ENCODE measurements around the gene LLGL2. TPM values are rescaled to one million over a fixed set of nuclear protein-coding genes. Genes with fewer than 3 reads are reported as not detected.

Gene LLGL2
- total RNA-seq, 1 donor from 2014 or later, result 14.8 TPM

- FAIRE-seq, result no peak
- peaks cover 5% of the 10 kb centered on the region for H3K4me1 Mint-ChIP-seq (ENCODE audit: low read depth, unreplicated experiment)
Observed at GRCh38 chr17:75536366-75536765, 10.9 kb downstream of the LLGL2 start.

GRCh38 chr17:75539967-75540729, 14.7 kb downstream of the LLGL2 start:
- H3K4me1 Mint-ChIP-seq (ENCODE audit: low read depth, unreplicated experiment), result peaks cover 3% of the 10 kb centered on the region
- H3K4me3 Mint-ChIP-seq (ENCODE audit: unreplicated experiment), result no peak overlapping the region
- FAIRE-seq (no peak), DNase-seq (ENCODE audit: low read depth) (no peak)
- no peaks in the 10 kb centered on the region for H3K36me3 ChIP-seq (ENCODE audit: insufficient read depth, low read length)
- H3K4me2 ChIP-seq (ENCODE audit: low read length), result no peak overlapping the region
- no peak overlapping the region for H3K27ac Mint-ChIP-seq (ENCODE audit: unreplicated experiment)
- no peak overlapping the region for H3K27ac ChIP-seq (ENCODE audit: low read depth, low read length)
- H3K79me2 ChIP-seq (ENCODE audit: insufficient read depth, low read length), result no peaks in the 10 kb centered on the region
- no peak for TF ChIP-seq EZH2 (IDR thresholded peaks at IDR 0.05; ENCODE audit: insufficient read depth, low read length)
- TF ChIP-seq CTCF (IDR thresholded peaks at IDR 0.05; ENCODE audit: insufficient read depth, low read depth, low read length), result no peak
- no peaks in the 10 kb centered on the region for H4K20me1 ChIP-seq (ENCODE audit: insufficient read depth, low read length)
- no peaks in the 10 kb centered on the region for H3K4me1 ChIP-seq (ENCODE audit: insufficient read depth, low read length)
- no peak overlapping the region for H3K9ac ChIP-seq (ENCODE audit: low read length)
- peaks cover 1% of the 10 kb centered on the region for H3K36me3 Mint-ChIP-seq (ENCODE audit: low read depth, unreplicated experiment)
- no peaks in the 10 kb centered on the region for H3K9me3 ChIP-seq (ENCODE audit: insufficient read depth, low read depth, low read length)
- H2AFZ ChIP-seq (ENCODE audit: low read depth, low read length), result no peak overlapping the region
- H3K9me3 Mint-ChIP-seq (ENCODE audit: unreplicated experiment), result no peaks in the 10 kb centered on the region
- peaks cover 8% of the 10 kb centered on the region for H3K27me3 Mint-ChIP-seq (ENCODE audit: low read depth, unreplicated experiment)
- H3K4me3 ChIP-seq (ENCODE audit: insufficient read depth, low read depth, low read length), result no peak overlapping the region
- H3K27me3 ChIP-seq (ENCODE audit: insufficient read depth, low read length), result no peaks in the 10 kb centered on the region

More at GRCh38 chr17:75536366-75536765, 10.9 kb downstream of the LLGL2 start:
- Histone ChIP-seq H3K9me3 (ENCODE audit: insufficient read depth, low read depth, low read length) (no peaks in the 10 kb centered on the region), H3K79me2 (ENCODE audit: insufficient read depth, low read length) (no peaks in the 10 kb centered on the region), H3K27me3 (ENCODE audit: insufficient read depth, low read length) (no peaks in the 10 kb centered on the region), H3K36me3 (ENCODE audit: insufficient read depth, low read length) (no peaks in the 10 kb centered on the region), H3K4me3 (ENCODE audit: insufficient read depth, low read depth, low read length) (no peak overlapping the region), H3K27ac (ENCODE audit: low read depth, low read length) (no peak overlapping the region), H3K9ac (ENCODE audit: low read length) (no peak overlapping the region), H4K20me1 (ENCODE audit: insufficient read depth, low read length) (no peaks in the 10 kb centered on the region), H3K4me1 (ENCODE audit: insufficient read depth, low read length) (no peaks in the 10 kb centered on the region), H3K4me2 (ENCODE audit: low read length) (no peak overlapping the region), H2AFZ (ENCODE audit: low read depth, low read length) (no peak overlapping the region)
- peaks cover 1% of the 10 kb centered on the region for H3K36me3 Mint-ChIP-seq (ENCODE audit: low read depth, unreplicated experiment)
- no peak overlapping the region for H3K27ac Mint-ChIP-seq (ENCODE audit: unreplicated experiment)
- TF ChIP-seq CTCF (IDR thresholded peaks at IDR 0.05; ENCODE audit: insufficient read depth, low read depth, low read length) (no peak), EZH2 (IDR thresholded peaks at IDR 0.05; ENCODE audit: insufficient read depth, low read length) (no peak)
- no peaks in the 10 kb centered on the region for H3K9me3 Mint-ChIP-seq (ENCODE audit: unreplicated experiment)
- no peak overlapping the region for H3K4me3 Mint-ChIP-seq (ENCODE audit: unreplicated experiment)
- H3K27me3 Mint-ChIP-seq (ENCODE audit: low read depth, unreplicated experiment), result peaks cover 3% of the 10 kb centered on the region
- DNase-seq (ENCODE audit: low read depth), result no peak

GRCh38 chr17:75540923-75541503, 15.5 kb downstream of the LLGL2 start:
- Mint-ChIP-seq H3K4me1 (ENCODE audit: low read depth, unreplicated experiment) (peaks cover 3% of the 10 kb centered on the region), H3K27me3 (ENCODE audit: low read depth, unreplicated experiment) (peaks cover 8% of the 10 kb centered on the region), H3K27ac (ENCODE audit: unreplicated experiment) (no peak overlapping the region), H3K4me3 (ENCODE audit: unreplicated experiment) (no peak overlapping the region), H3K9me3 (ENCODE audit: unreplicated experiment) (no peaks in the 10 kb centered on the region), H3K36me3 (ENCODE audit: low read depth, unreplicated experiment) (no peaks in the 10 kb centered on the region)
- Histone ChIP-seq H3K9ac (ENCODE audit: low read length) (no peak overlapping the region), H3K4me3 (ENCODE audit: insufficient read depth, low read depth, low read length) (no peak overlapping the region), H4K20me1 (ENCODE audit: insufficient read depth, low read length) (no peaks in the 10 kb centered on the region), H3K79me2 (ENCODE audit: insufficient read depth, low read length) (no peaks in the 10 kb centered on the region), H3K36me3 (ENCODE audit: insufficient read depth, low read length) (no peaks in the 10 kb centered on the region), H3K4me2 (ENCODE audit: low read length) (no peak overlapping the region), H2AFZ (ENCODE audit: low read depth, low read length) (no peak overlapping the region), H3K27me3 (ENCODE audit: insufficient read depth, low read length) (no peaks in the 10 kb centered on the region), H3K9me3 (ENCODE audit: insufficient read depth, low read depth, low read length) (no peaks in the 10 kb centered on the region), H3K27ac (ENCODE audit: low read depth, low read length) (no peak overlapping the region), H3K4me1 (ENCODE audit: insufficient read depth, low read length) (no peaks in the 10 kb centered on the region)
- no peak for DNase-seq (ENCODE audit: low read depth)
- no peak for TF ChIP-seq CTCF (IDR thresholded peaks at IDR 0.05; ENCODE audit: insufficient read depth, low read depth, low read length)
- TF ChIP-seq EZH2 (IDR thresholded peaks at IDR 0.05; ENCODE audit: insufficient read depth, low read length), result no peak
- no peak for FAIRE-seq

Measured in astrocyte (in vitro differentiated cells and primary cell).